IMR-90 (cell line): ENCODE data around the gene ITPKA. TPM values are rescaled to one million over a fixed set of nuclear protein-coding genes. Genes with fewer than 3 reads are reported as not detected.

Experiments used
- ATAC-seq: fragments of 200-7000 bp; cut with Tn5 transposase; 2 replicates; pipeline ENCODE4 v1.9.1; 2020; ENCODE audit warnings: low read depth, mild to moderate bottlenecking, moderate library complexity
- BruUV-seq: library from RNA; stranded (reverse); fragments of 400-500 nt; replicated peaks from 2 replicates; lab custom pipeline; 2021; lab: Mats Ljungman, UMichigan
- CTCF ChIA-PET: fragments of 300-600 bp; formaldehyde crosslinking; extraction: SDS; loops from one replicate; lab custom pipeline; 2021; ENCODE audit warnings: antibody characterized with exemption; lab: Yijun Ruan, JAX
- POLR2A ChIA-PET: fragments of 300-600 bp; sonication (Branson Sonifier 250); formaldehyde crosslinking; loops from one replicate; lab custom pipeline; 2022; ENCODE audit warnings: antibody characterized with exemption; ENCODE audit not compliant: unreplicated experiment; lab: Charles Lee
- DNase-seq: peaks from one replicate; pipeline ENCODE4 v3.0.0; 2013
- H2AFZ ChIP-seq: replicated peaks from 2 replicates; pipeline ENCODE3; 2013; ENCODE audit warnings: low read length, mild to moderate bottlenecking; ENCODE audit not compliant: poor library complexity
- H2AK5ac ChIP-seq: 2 replicates; pipeline ENCODE4 v1.6.1; 2013; ENCODE audit warnings: low read depth, low read length, inconsistent platforms
- H2AK9ac ChIP-seq: replicated peaks from 2 replicates; pipeline ENCODE3; 2013; ENCODE audit warnings: mild to moderate bottlenecking, low read depth, low read length, moderate library complexity; ENCODE audit not compliant: poor library complexity
- H2BK120ac ChIP-seq: 2 replicates; pipeline ENCODE4 v1.6.1; 2013; ENCODE audit warnings: low read depth, low read length, inconsistent platforms
- H2BK15ac ChIP-seq: 3 replicates; pipeline ENCODE4 v1.6.1; 2013; ENCODE audit warnings: low read depth, low read length, inconsistent platforms
- H2BK20ac ChIP-seq: 2 replicates; pipeline ENCODE4 v1.6.1; 2013; ENCODE audit warnings: low read depth, mild to moderate bottlenecking, inconsistent platforms, low read length, moderate library complexity
- H2BK5ac ChIP-seq: 2 replicates; pipeline ENCODE4 v1.6.1; 2013; ENCODE audit warnings: mild to moderate bottlenecking, low read depth, low read length, inconsistent platforms; ENCODE audit not compliant: poor library complexity, severe bottlenecking
- H3K14ac ChIP-seq: replicated peaks from 2 replicates; pipeline ENCODE4 v1.6.1; 2013; ENCODE audit warnings: low read depth, low read length, inconsistent platforms
- H3K18ac ChIP-seq: 2 replicates; pipeline ENCODE4 v1.6.1; 2013; ENCODE audit warnings: low read depth, low read length, control low read depth
- H3K23ac ChIP-seq: 2 replicates; pipeline ENCODE4 v1.6.1; 2013; ENCODE audit warnings: low read depth, low read length, inconsistent platforms
- H3K27ac ChIP-seq: 2 replicates; pipeline ENCODE4 v1.5.1; 2013; ENCODE audit warnings: mild to moderate bottlenecking, control low read depth, low read length; ENCODE audit not compliant: insufficient read depth
- H3K27me3 ChIP-seq: 2 replicates; pipeline ENCODE4 v1.6.1; 2013; ENCODE audit warnings: low read length; ENCODE audit not compliant: control insufficient read depth, insufficient read depth
- H3K36me3 ChIP-seq: 2 replicates; pipeline ENCODE4 v1.6.1; 2013; ENCODE audit warnings: low read length, mixed read lengths; ENCODE audit not compliant: control insufficient read depth, insufficient read depth
- H3K4ac ChIP-seq: 2 replicates; pipeline ENCODE4 v1.6.1; 2013; ENCODE audit warnings: low read depth, low read length, inconsistent platforms
- H3K4me1 ChIP-seq: 2 replicates; pipeline ENCODE4 v1.6.1; 2013; ENCODE audit warnings: low read length, mixed read lengths; ENCODE audit not compliant: control insufficient read depth, insufficient read depth
- H3K4me2 ChIP-seq: 2 replicates; pipeline ENCODE4 v1.6.1; 2013; ENCODE audit warnings: low read depth, mild to moderate bottlenecking, control low read depth, low read length, moderate library complexity
- H3K4me3 ChIP-seq: 2 replicates; pipeline ENCODE4 v1.5.1; 2013; ENCODE audit warnings: low read depth, mild to moderate bottlenecking, control low read depth, low read length, moderate library complexity; ENCODE audit not compliant: insufficient read depth
- H3K56ac ChIP-seq: 2 replicates; pipeline ENCODE4 v1.6.1; 2013; ENCODE audit warnings: low read length, inconsistent platforms; ENCODE audit not compliant: insufficient read depth; ENCODE audit errors: extremely low read depth
- H3K79me1 ChIP-seq, 2 experiments: 2 replicates each; pipeline ENCODE4 v1.6.1; 2013; ENCODE audit warnings: low read length in 2 of 2, inconsistent platforms in 1 of 2, low read depth in 1 of 2
- H3K9ac ChIP-seq: 2 replicates; pipeline ENCODE4 v1.6.1; 2013; ENCODE audit warnings: low read depth, low read length, control low read depth
- H3K9me1 ChIP-seq: 2 replicates; pipeline ENCODE4 v1.6.1; 2013; ENCODE audit warnings: low read length, inconsistent platforms; ENCODE audit not compliant: insufficient read depth
- H3K9me3 ChIP-seq: 2 replicates; pipeline ENCODE4 v1.6.1; 2013; ENCODE audit warnings: low read length; ENCODE audit not compliant: control insufficient read depth, insufficient read depth
- H4K20me1 ChIP-seq: 2 replicates; pipeline ENCODE4 v1.6.1; 2013; ENCODE audit warnings: low read length, inconsistent platforms; ENCODE audit not compliant: insufficient read depth
- H4K5ac ChIP-seq: 2 replicates; pipeline ENCODE4 v1.6.1; 2013; ENCODE audit warnings: mild to moderate bottlenecking, low read depth, low read length, control low read depth
- H4K8ac ChIP-seq, 2 experiments: 2 replicates each; pipeline ENCODE4 v1.6.1; 2013; ENCODE audit warnings: low read depth in 2 of 2, low read length in 2 of 2, control low read depth in 1 of 2, inconsistent platforms in 1 of 2
- H4K91ac ChIP-seq: 2 replicates; pipeline ENCODE4 v1.6.1; 2013; ENCODE audit warnings: low read depth, low read length, inconsistent platforms; ENCODE audit not compliant: insufficient read depth
- ELK1 ChIP-seq: fragments of 150-350 bp; IDR thresholded peaks from 2 replicates; pipeline ENCODE4 v1.6.1; 2016; ENCODE audit warnings: low read depth, mild to moderate bottlenecking, low read length, moderate library complexity, borderline replicate concordance
- FOS ChIP-seq: fragments of 150-350 bp; IDR thresholded peaks from 2 replicates; pipeline ENCODE4 v1.6.1; 2016; ENCODE audit warnings: low read depth, low read length
- MAFK ChIP-seq: IDR thresholded peaks from 2 replicates; pipeline ENCODE4 v1.6.1; 2012; ENCODE audit warnings: low read depth, low read length, improper control_type of control experiment
- MAZ ChIP-seq: IDR thresholded peaks from 2 replicates; pipeline ENCODE4 v1.6.1; 2012; ENCODE audit warnings: low read depth, mild to moderate bottlenecking, low read length, improper control_type of control experiment, moderate library complexity, borderline replicate concordance
- MXI1 ChIP-seq: IDR thresholded peaks from 2 replicates; pipeline ENCODE4 v1.6.1; 2012; ENCODE audit warnings: low read depth, mild to moderate bottlenecking, low read length, moderate library complexity, borderline replicate concordance
- NFE2L2 ChIP-seq: fragments of 150-350 bp; IDR thresholded peaks from 2 replicates; pipeline ENCODE4 v1.6.1; 2016; ENCODE audit warnings: low read depth, mild to moderate bottlenecking, low read length
- RAD21 ChIP-seq: IDR thresholded peaks from 2 replicates; pipeline ENCODE4 v1.6.1; 2012; ENCODE audit warnings: low read length, improper control_type of control experiment
- SMC3 ChIP-seq: fragments of 150-350 bp; IDR thresholded peaks from 2 replicates; pipeline ENCODE4 v1.6.1; 2016; ENCODE audit warnings: low read depth, mild to moderate bottlenecking, antibody characterized with exemption, low read length, moderate library complexity
- USF2 ChIP-seq: fragments of 150-350 bp; IDR thresholded peaks from 2 replicates; pipeline ENCODE4 v1.6.1; 2017; ENCODE audit warnings: mild to moderate bottlenecking, antibody characterized with exemption, low read length, low read depth
- WGBS, 2 experiments: methylation state at CpG; one replicate each; pipeline versions ENCODE4 v1.1.5 to v1.1.7; 2013; ENCODE audit warnings: missing lambda C conversion rate in 2 of 2; ENCODE audit not compliant: insufficient read length in 1 of 2; ENCODE audit errors: extremely low coverage in 2 of 2; 5-methylcytosine and 5-hydroxymethylcytosine counted together
- dilution Hi-C: fragments of 300-500 bp; cut with HindIII; formaldehyde crosslinking; loops from one replicate; pipeline ENCODE4 v1.14.3; 2018; ENCODE audit warnings: low sequenced_read_pairs; ENCODE audit not compliant: unreplicated experiment
- in situ Hi-C: fragments of 300-500 bp; cut with MboI; formaldehyde crosslinking; loops from 3 replicates; pipeline ENCODE4 v1.14.3; 2019; ENCODE audit warnings: low sequenced_read_pairs, inconsistent platforms, mixed read lengths
- intact Hi-C: fragments of 100-400 bp; cut with micrococcal nuclease; formaldehyde crosslinking; loops from 2 replicates; pipeline ENCODE4 v1.10.0; 2022
- polyA plus RNA-seq, 3 experiments: library from polyadenylated mRNA; depleted of rRNA; stranded (reverse); fragments of >200 nt; gene quantifications; 2 replicates each; pipeline ENCODE4 v1.2.3, GENCODE V29; 2012; ENCODE audit warnings: low replicate concordance in 1 of 3
- total RNA-seq: library from RNA; depleted of rRNA; stranded (reverse); fragments of >200 nt; gene quantifications from 2 replicates; pipeline ENCODE4 v1.2.3, GENCODE V29; 2012

Gene ITPKA
- total and polyA plus RNA-seq, 2 of the 4 experiments (the other 2 are of a cell fraction) = 1.1 to 1.8 TPM

- POLR2A ChIA-PET = interaction anchor here (0.6 kb wide), 1 partner anchor 620 kb away, joined by 4 read pairs; no protein-coding TSS in a partner anchor
Observed at GRCh38 chr15:41464889-41465580, 28.6 kb upstream of the ITPKA start.

More at GRCh38 chr15:41464889-41465580, 28.6 kb upstream of the ITPKA start:
- no peaks in the 10 kb centered on the region; the same call in 1 of the 2 replicates for H3K9me1 ChIP-seq
- no peak overlapping the region for H3K9ac ChIP-seq
- no peaks in the 10 kb centered on the region for H3K9me3 ChIP-seq
- CTCF ChIA-PET = interaction anchor here (0.7 to 1.9 kb wide), 10 partner anchors 9 to 309 kb away, joined by 3 to 11 read pairs (median 4); partner anchors contain the start of gene MAPKBP1
- no peak overlapping the region for H3K4ac ChIP-seq
- ATAC-seq (no peak), DNase-seq (no peak)
- dilution Hi-C loops = no loop called here
- no peak overlapping the region for H2AK5ac ChIP-seq
- no peak overlapping the region for H3K18ac ChIP-seq
- no peak overlapping the region for H2BK20ac ChIP-seq
- H2BK15ac ChIP-seq = no peak overlapping the region
- H3K27ac ChIP-seq = no peak overlapping the region
- H2BK120ac ChIP-seq = no peak overlapping the region
- H4K8ac ChIP-seq = no peak overlapping the region
- TF ChIP-seq FOS = no peak
- no peak for TF ChIP-seq USF2
- no peak for TF ChIP-seq MAZ
- TF ChIP-seq NFE2L2 = no peak
- TF ChIP-seq SMC3 = no peak
- TF ChIP-seq ELK1 = no peak
- no peak for TF ChIP-seq MAFK
- TF ChIP-seq MXI1 = no peak
- no peak for TF ChIP-seq RAD21
- H3K4me2 ChIP-seq = no peak overlapping the region
- no peak overlapping the region for H4K91ac ChIP-seq
- H2BK5ac ChIP-seq = peak overlapping the region; percentile 34
- H3K79me1 ChIP-seq = peaks cover 5 to 22% of the 10 kb centered on the region in 2 experiments; a peak in 3 of 4 replicates
- peaks cover 31% of the 10 kb centered on the region for H3K36me3 ChIP-seq
- WGBS, 2 experiments = 92% methylated on average over 6 of the region's 9 CpGs; no CpG with 5 or more reads in 1 of the 2 experiments
- H2AK9ac ChIP-seq = no peak overlapping the region
- H4K5ac ChIP-seq = no peak overlapping the region
- H3K27me3 ChIP-seq = no peaks in the 10 kb centered on the region
- 0 out of 2 replicates have a peak, but pooled peaks cover 10% of the 10 kb centered on the region for H4K20me1 ChIP-seq
- no peak overlapping the region for H3K23ac ChIP-seq
- no peak overlapping the region for H3K56ac ChIP-seq
- in situ Hi-C loops = no loop called here
- no peak overlapping the region for H3K4me3 ChIP-seq
- no peak overlapping the region for H3K14ac ChIP-seq
- intact Hi-C loops = loop anchor here (1.0 to 10.0 kb wide), 6 partner anchors 77 to 439 kb away; partner anchors contain the start of genes RPAP1 and TYRO3
- BruUV-seq = no TSS peak
- H3K4me1 ChIP-seq = peaks cover 4% of the 10 kb centered on the region
- H2AFZ ChIP-seq = no peak overlapping the region
